ENCODE results near the gene PRELID1.
A peak's percentile ranks its signal among the peaks of the same experiment; 100 is the strongest.
"Not testable (repeated sequence)": the region's sequence is repeated elsewhere in the genome, so short reads cannot be mapped to it uniquely, and the experiment has no call there.

PRELID1 gene
- long read RNA-seq, transcript PRELID1-201 (5 exons, 1,261 nt) = major isoform, 463 of 480 reads
- long read RNA-seq, partial matches to known transcripts = 4 of 480 reads
- long read RNA-seq, other reads (novel, unspliced or antisense) = 9 of 480 reads

GRCh38 chr5:177303121-177303924, at the start of gene PRELID1, which contains the start of gene RAB24:
Gene PRELID1, plus strand, starts transcription at chr5:177303799. Its CDS starts 187 bp downstream, at chr5:177303986.
Gene RAB24, minus strand, starts transcription at chr5:177303719. Its CDS starts 431 bp downstream, at chr5:177303288.
- Histone ChIP-seq H3K4me3 (replicated peaks; ENCODE audit: insufficient read depth, low read length) (peak within 1 kb of the TSS; percentile 91), H3K27me3 (ENCODE audit: insufficient read depth, poor library complexity, severe bottlenecking) (no peaks in the 10 kb centered on the region), H3K27ac (replicated peaks) (peak within 1 kb of the TSS; percentile 87)
- peak; percentile 83 for DNase-seq (ENCODE audit: low read depth in 1 of 2, low spot score in 1 of 2)
- TF ChIP-seq REST (IDR thresholded peaks at IDR 0.05; ENCODE audit: insufficient replicate concordance, low read depth) (peak; percentile 53), POLR2AphosphoS5 (IDR thresholded peaks at IDR 0.05; ENCODE audit: low read depth) (no peak; the same call in none of the 2 replicates), CTCF (IDR thresholded peaks at IDR 0.05; ENCODE audit: insufficient read depth, low read length) (no peak), GABPA (IDR thresholded peaks at IDR 0.05; ENCODE audit: low read depth) (peak; percentile 82), SPI1 (IDR thresholded peaks at IDR 0.05; ENCODE audit: borderline replicate concordance, low read depth) (no peak)

GRCh38 chr5:177256296-177256695, 47.3 kb upstream of the PRELID1 start:
- Histone ChIP-seq H3K27me3 (ENCODE audit: insufficient read depth, poor library complexity, severe bottlenecking) (no peaks in the 10 kb centered on the region), H3K4me3 (replicated peaks; ENCODE audit: insufficient read depth, low read length) (no peak overlapping the region), H3K27ac (replicated peaks) (no peak overlapping the region)
- TF ChIP-seq SPI1 (IDR thresholded peaks at IDR 0.05; ENCODE audit: borderline replicate concordance, low read depth) (no peak), REST (IDR thresholded peaks at IDR 0.05; ENCODE audit: insufficient replicate concordance, low read depth) (no peak), GABPA (IDR thresholded peaks at IDR 0.05; ENCODE audit: low read depth) (no peak), POLR2AphosphoS5 (IDR thresholded peaks at IDR 0.05; ENCODE audit: low read depth) (no peak)
- no peak for DNase-seq (ENCODE audit: low read depth in 1 of 2, low spot score in 1 of 2)

GRCh38 chr5:177258711-177259110, 44.9 kb upstream of the PRELID1 start:
- DNase-seq (ENCODE audit: low read depth in 1 of 2, low spot score in 1 of 2); H3K27me3 ChIP-seq (ENCODE audit: insufficient read depth, poor library complexity, severe bottlenecking); H3K4me3 ChIP-seq (replicated peaks; ENCODE audit: insufficient read depth, low read length); H3K27ac ChIP-seq (replicated peaks): not testable (repeated sequence)

GRCh38 chr5:177260961-177261360, 42.6 kb upstream of the PRELID1 start:
- Histone ChIP-seq H3K27ac (replicated peaks) (no peak overlapping the region), H3K4me3 (replicated peaks; ENCODE audit: insufficient read depth, low read length) (no peak overlapping the region), H3K27me3 (ENCODE audit: insufficient read depth, poor library complexity, severe bottlenecking) (no peaks in the 10 kb centered on the region)
- no peak for DNase-seq (ENCODE audit: low read depth in 1 of 2, low spot score in 1 of 2)
- no peak for TF ChIP-seq SPI1 (IDR thresholded peaks at IDR 0.05; ENCODE audit: borderline replicate concordance, low read depth)
- TF ChIP-seq CTCF (IDR thresholded peaks at IDR 0.05; ENCODE audit: insufficient read depth, low read length) = no peak
- no peak for TF ChIP-seq GABPA (IDR thresholded peaks at IDR 0.05; ENCODE audit: low read depth)
- TF ChIP-seq POLR2AphosphoS5 (IDR thresholded peaks at IDR 0.05; ENCODE audit: low read depth) = no peak
- TF ChIP-seq REST (IDR thresholded peaks at IDR 0.05; ENCODE audit: insufficient replicate concordance, low read depth) = no peak
